Neuronal stem cell (in vitro differentiated cells): ENCODE results near the gene COA8.

Experiments used
- DNase-seq: peaks from one replicate; pipeline ENCODE4 v3.0.0-alpha.2; 2013; ENCODE audit warnings: low spot score
- H2AFZ ChIP-seq: one replicate; pipeline ENCODE4 v1.6.1; 2013; ENCODE audit warnings: mild to moderate bottlenecking, low read length, inconsistent platforms
- H2AK5ac ChIP-seq: 2 replicates; pipeline ENCODE4 v1.6.1; 2013; ENCODE audit warnings: low read depth, mild to moderate bottlenecking, inconsistent platforms, low read length, moderate library complexity, mixed read lengths
- H2BK120ac ChIP-seq: 2 replicates; pipeline ENCODE4 v1.6.1; 2013; ENCODE audit warnings: low read depth, mild to moderate bottlenecking, inconsistent platforms, low read length, moderate library complexity, mixed read lengths
- H2BK12ac ChIP-seq: one replicate; pipeline ENCODE4 v1.6.1; 2013; ENCODE audit warnings: low read length, inconsistent platforms
- H2BK15ac ChIP-seq: 2 replicates; pipeline ENCODE4 v1.6.1; 2013; ENCODE audit warnings: mild to moderate bottlenecking, low read length, inconsistent platforms, mixed read lengths
- H2BK5ac ChIP-seq: one replicate; pipeline ENCODE4 v1.6.1; 2013; ENCODE audit warnings: inconsistent platforms, mild to moderate bottlenecking, low read length, moderate library complexity
- H3K14ac ChIP-seq: one replicate; pipeline ENCODE4 v1.6.1; 2013; ENCODE audit warnings: low read length, inconsistent platforms
- H3K18ac ChIP-seq: 2 replicates; pipeline ENCODE4 v1.6.1; 2013; ENCODE audit warnings: low read length, inconsistent platforms
- H3K23ac ChIP-seq: 2 replicates; pipeline ENCODE4 v1.6.1; 2013; ENCODE audit warnings: low read depth, mild to moderate bottlenecking, mixed read lengths, low read length, inconsistent platforms; ENCODE audit not compliant: poor library complexity
- H3K27ac ChIP-seq: replicated peaks from 3 replicates; pipeline ENCODE4 v1.5.1; 2013; ENCODE audit warnings: low read length, inconsistent platforms
- H3K27me3 ChIP-seq, 3 experiments: 2 replicates each; pipeline ENCODE4 v1.6.1; 2013; ENCODE audit warnings: low read length in 3 of 3, mild to moderate bottlenecking in 2 of 3, inconsistent platforms in 1 of 3, low read depth in 1 of 3, mixed read lengths in 1 of 3, moderate library complexity in 1 of 3; ENCODE audit not compliant: control insufficient read depth in 3 of 3, insufficient read depth in 3 of 3
- H3K36me3 ChIP-seq, 2 donors: replicated peaks in 1 of 2; 2 replicates each; pipeline ENCODE4 v1.6.1; 2013; ENCODE audit warnings: low read length in 2 of 2; ENCODE audit not compliant: control insufficient read depth in 2 of 2, insufficient read depth in 2 of 2
- H3K4ac ChIP-seq: 2 replicates; pipeline ENCODE4 v1.6.1; 2013; ENCODE audit warnings: inconsistent platforms, mild to moderate bottlenecking, low read length, moderate library complexity
- H3K4me1 ChIP-seq, 2 donors: 1 replicate in 1 of 2; 2 replicates in 1 of 2; pipeline ENCODE4 v1.6.1; 2013; ENCODE audit warnings: low read length in 2 of 2, low read depth in 1 of 2; ENCODE audit not compliant: control insufficient read depth in 2 of 2, insufficient read depth in 1 of 2
- H3K4me2 ChIP-seq: one replicate; pipeline ENCODE4 v1.6.1; 2013; ENCODE audit warnings: mild to moderate bottlenecking, low read length, inconsistent platforms; ENCODE audit not compliant: insufficient read depth, poor library complexity, severe bottlenecking
- H3K4me3 ChIP-seq, 2 donors: 2 replicates each; pipeline ENCODE4 v1.5.1; 2013; ENCODE audit warnings: low read length in 2 of 2, mild to moderate bottlenecking in 2 of 2, inconsistent platforms in 1 of 2, moderate library complexity in 1 of 2
- H3K79me1 ChIP-seq: one replicate; pipeline ENCODE4 v1.6.1; 2013; ENCODE audit warnings: low read depth, mild to moderate bottlenecking, inconsistent platforms, low read length, moderate library complexity
- H3K9ac ChIP-seq: one replicate; pipeline ENCODE4 v1.6.1; 2013; ENCODE audit warnings: mild to moderate bottlenecking, low read depth, low read length, inconsistent platforms; ENCODE audit not compliant: poor library complexity
- H3K9me3 ChIP-seq, 2 donors: replicated peaks in 1 of 2; 2 replicates each; pipeline versions ENCODE3 to v1.6.1; 2013; ENCODE audit warnings: low read length in 2 of 2, mild to moderate bottlenecking in 2 of 2, inconsistent platforms in 1 of 2, low read depth in 1 of 2, mixed read lengths in 1 of 2, moderate library complexity in 1 of 2; ENCODE audit not compliant: control insufficient read depth in 2 of 2, insufficient read depth in 1 of 2
- H4K8ac ChIP-seq: one replicate; pipeline ENCODE4 v1.6.1; 2013; ENCODE audit warnings: low read depth, mild to moderate bottlenecking, inconsistent platforms, low read length, moderate library complexity
- H4K91ac ChIP-seq: one replicate; pipeline ENCODE4 v1.6.1; 2013; ENCODE audit warnings: low read length, low read depth, mild to moderate bottlenecking, inconsistent platforms; ENCODE audit not compliant: poor library complexity
- WGBS, 2 donors: extraction: QIAGEN DNeasy Blood & Tissue Kit; methylation state at CpG; one replicate each; pipeline ENCODE4 v1.1.7; 2013; ENCODE audit warnings: missing lambda C conversion rate in 2 of 2, mixed read lengths in 1 of 2; ENCODE audit not compliant: insufficient read length in 2 of 2, insufficient replicate concordance in 1 of 2; ENCODE audit errors: extremely low coverage in 2 of 2; 5-methylcytosine and 5-hydroxymethylcytosine counted together

COA8 gene

GRCh38 chr14:103627073-103628025 lies 64.6 kb downstream of the COA8 start:
- H2AFZ ChIP-seq: peak overlapping the region; percentile 99
- WGBS, 2 donors: no CpG with 5 or more reads among the region's 16 CpGs
- peak overlapping the region in 1 of 2 donors; percentile 86 for H3K4me3 ChIP-seq

GRCh38 chr14:103628221-103628683 lies 65.5 kb downstream of the COA8 start:
- DNase-seq: peak; percentile 36
- H3K79me1 ChIP-seq: peaks cover 8% of the 10 kb centered on the region
- peak overlapping the region; percentile 96 for H2AK5ac ChIP-seq
- H3K23ac ChIP-seq: peak overlapping the region; percentile 96
- H3K4me2 ChIP-seq: peak overlapping the region; percentile 77
- peak overlapping the region; percentile 97 for H3K18ac ChIP-seq
- no peaks in the 10 kb centered on the region for H3K9me3 ChIP-seq
- peak overlapping the region; percentile 99 for H2AFZ ChIP-seq
- peaks cover 8 to 13% of the 10 kb centered on the region in 2 donors for H3K4me1 ChIP-seq
- no peak overlapping the region for H2BK120ac ChIP-seq
- peak overlapping the region; percentile 43 for H2BK15ac ChIP-seq
- H3K14ac ChIP-seq: no peak overlapping the region
- peak overlapping the region; percentile 95 for H3K4ac ChIP-seq
- H4K91ac ChIP-seq: no peak overlapping the region
- H2BK5ac ChIP-seq: peak overlapping the region; percentile 96
- H3K27me3 ChIP-seq: no peaks in the 10 kb centered on the region
- H2BK12ac ChIP-seq: no peak overlapping the region
- H3K9ac ChIP-seq: peak overlapping the region; percentile 70
- peaks cover 4 to 16% of the 10 kb centered on the region in 2 donors for H3K36me3 ChIP-seq
- peak overlapping the region; percentile 86 to 100 for H3K4me3 ChIP-seq
- no CpG with 5 or more reads among the region's 31 CpGs for whole genome bisulfite sequencing, 2 donors
- peak overlapping the region; percentile 72 for H3K27ac ChIP-seq
- peak overlapping the region; percentile 93 for H4K8ac ChIP-seq

More at GRCh38 chr14:103627073-103628025, 64.6 kb downstream of the COA8 start:
- Histone ChIP-seq H3K27ac (no peak overlapping the region), H4K8ac (no peak overlapping the region), H2BK15ac (no peak overlapping the region), H3K36me3 (peaks cover 2 to 15% of the 10 kb centered on the region in 2 donors), H3K4me1 (peaks cover 8 to 13% of the 10 kb centered on the region in 2 donors), H3K14ac (no peak overlapping the region), H3K9me3 (no peaks in the 10 kb centered on the region), H2AK5ac (peak overlapping the region; percentile 96), H3K23ac (no peak overlapping the region), H2BK5ac (no peak overlapping the region), H3K9ac (no peak overlapping the region), H2BK120ac (no peak overlapping the region), H3K4me2 (no peak overlapping the region), H3K79me1 (peaks cover 8% of the 10 kb centered on the region), H3K18ac (no peak overlapping the region), H4K91ac (no peak overlapping the region), H3K27me3 (no peaks in the 10 kb centered on the region), H2BK12ac (peak overlapping the region; percentile 75), H3K4ac (no peak overlapping the region)
- no peak for DNase-seq

DNA sequence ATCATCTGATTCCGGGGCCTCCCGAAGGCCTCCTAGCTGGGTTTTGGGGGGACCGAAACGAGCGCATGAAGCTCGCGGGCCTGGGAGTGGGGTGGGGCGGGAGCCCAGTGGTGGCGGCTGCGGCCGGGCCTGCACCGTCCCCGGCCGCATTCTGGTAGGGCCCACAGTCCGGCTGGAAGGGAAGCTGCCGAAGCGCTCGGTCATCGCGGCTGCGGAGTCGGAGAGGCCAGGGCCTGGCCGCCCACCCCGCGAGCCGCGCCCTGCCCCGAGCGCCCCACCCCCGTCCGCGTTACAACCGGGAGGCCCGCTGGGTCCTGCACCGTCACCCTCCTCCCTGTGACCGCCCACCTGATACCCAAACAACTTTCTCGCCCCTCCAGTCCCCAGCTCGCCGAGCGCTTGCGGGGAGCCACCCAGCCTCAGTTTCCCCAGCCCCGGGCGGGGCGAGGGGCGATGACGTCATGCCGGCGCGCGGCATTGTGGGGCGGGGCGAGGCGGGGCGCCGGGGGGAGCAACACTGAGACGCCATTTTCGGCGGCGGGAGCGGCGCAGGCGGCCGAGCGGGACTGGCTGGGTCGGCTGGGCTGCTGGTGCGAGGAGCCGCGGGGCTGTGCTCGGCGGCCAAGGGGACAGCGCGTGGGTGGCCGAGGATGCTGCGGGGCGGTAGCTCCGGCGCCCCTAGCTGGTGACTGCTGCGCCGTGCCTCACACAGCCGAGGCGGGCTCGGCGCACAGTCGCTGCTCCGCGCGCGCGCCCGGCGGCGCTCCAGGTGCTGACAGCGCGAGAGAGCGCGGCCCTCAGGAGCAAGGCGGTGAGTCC lies 66.1 kb downstream of the COA8 start, which contains the start of gene KLC1:
TSS of gene KLC1 (plus strand) at position 528 of the 819 bp plus-strand sequence. CDS start 25,354 bp downstream, outside the sequence.
- Histone ChIP-seq H3K23ac (peak within 1 kb of the TSS; percentile 98), H4K91ac (no peak within 1 kb of the TSS), H2AK5ac (peak within 1 kb of the TSS; percentile 96), H3K4me2 (peak within 1 kb of the TSS; percentile 77), H3K9ac (peak within 1 kb of the TSS; percentile 100), H3K27ac (peak within 1 kb of the TSS; percentile 94), H4K8ac (peak within 1 kb of the TSS; percentile 93), H3K4ac (peak within 1 kb of the TSS; percentile 97), H2AFZ (peak within 1 kb of the TSS; percentile 99), H3K36me3 (peaks cover 4 to 20% of the 10 kb centered on the region in 2 donors), H3K27me3 (no peaks in the 10 kb centered on the region), H2BK120ac (peak within 1 kb of the TSS; percentile 47), H3K14ac (peak within 1 kb of the TSS; percentile 97), H3K18ac (peak within 1 kb of the TSS; percentile 99), H3K9me3 (no peaks in the 10 kb centered on the region), H3K4me1 (peaks cover 8 to 13% of the 10 kb centered on the region in 2 donors), H2BK5ac (peak within 1 kb of the TSS; percentile 96), H3K4me3 (peak within 1 kb of the TSS; percentile 86 to 100), H3K79me1 (peaks cover 10% of the 10 kb centered on the region), H2BK12ac (peak within 1 kb of the TSS; percentile 90), H2BK15ac (peak within 1 kb of the TSS; percentile 58)
- DNase-seq: peak; percentile 79
- no CpG with 5 or more reads among the region's 97 CpGs for WGBS, 2 donors
